Effector CD8-positive, alpha-beta T cell (primary cell): Measurements from ENCODE around the gene SPOCK3.
"Not testable (repeated sequence)": the region's sequence is repeated elsewhere in the genome, so short reads cannot be mapped to it uniquely, and the experiment has no call there.

ENCODE experiments used
- DNase-seq: peaks from one replicate; lab custom pipeline; 2025; lab: John Stamatoyannopoulos, UW
- total RNA-seq, 4 experiments: gene quantifications; one replicate each; lab custom pipeline; 2026; lab: John Stamatoyannopoulos, UW

The SPOCK3 gene
- 0 to 0.54 (median 0) reads per million in 4 experiments for total RNA-seq

- DNase-seq, result no peak
Measured at GRCh38 chr4:167234316-167234881, at the start of gene SPOCK3. TSS of gene SPOCK3 (minus strand) at chr4:167234494.

- DNase-seq, result no peak
Measured at GRCh38 chr4:167282171-167282864, 48.0 kb upstream of the SPOCK3 start.

GRCh38 chr4:167281545-167281944 lies 47.3 kb upstream of the SPOCK3 start:
- DNase-seq, result not testable (repeated sequence)

GRCh38 chr4:167274351-167274750 lies 40.1 kb upstream of the SPOCK3 start:
- DNase-seq, result no peak

- DNase-seq, result no peak
Measured at GRCh38 chr4:167265231-167265630, 30.9 kb upstream of the SPOCK3 start.

GRCh38 chr4:167248271-167248670 lies 14.0 kb upstream of the SPOCK3 start:
- no peak for DNase-seq

- DNase-seq, result no peak
Measured at GRCh38 chr4:167239627-167240026, 5.3 kb upstream of the SPOCK3 start.

GRCh38 chr4:167238226-167238625 lies 3.9 kb upstream of the SPOCK3 start:
- no peak for DNase-seq

- DNase-seq, result no peak
Measured at GRCh38 chr4:167233685-167234315, 494 bp downstream of the SPOCK3 start.

- no peak for DNase-seq
Measured at GRCh38 chr4:167232805-167233684, 1.2 kb downstream of the SPOCK3 start.

- no peak for DNase-seq
Measured at GRCh38 chr4:167230744-167231143, 3.5 kb downstream of the SPOCK3 start.

GRCh38 chr4:167222099-167222498 lies 12.2 kb downstream of the SPOCK3 start:
- no peak for DNase-seq

GRCh38 chr4:167221084-167221483 lies 13.2 kb downstream of the SPOCK3 start:
- DNase-seq, result no peak

GRCh38 chr4:167218022-167218608 lies 16.2 kb downstream of the SPOCK3 start:
- no peak for DNase-seq

- DNase-seq, result no peak
Measured at GRCh38 chr4:167216783-167217182, 17.5 kb downstream of the SPOCK3 start.

- DNase-seq, result no peak
Measured at GRCh38 chr4:167210166-167210565, 24.1 kb downstream of the SPOCK3 start.

- DNase-seq, result no peak
Measured at GRCh38 chr4:167196344-167197012, 37.8 kb downstream of the SPOCK3 start.

GRCh38 chr4:167190379-167190778 lies 43.9 kb downstream of the SPOCK3 start:
- DNase-seq, result no peak

GRCh38 chr4:167185465-167185864 lies 48.8 kb downstream of the SPOCK3 start:
- DNase-seq, result no peak

GRCh38 chr4:167183036-167183435 lies 51.3 kb downstream of the SPOCK3 start:
- DNase-seq, result no peak

- DNase-seq, result no peak
Measured at GRCh38 chr4:167177925-167178324, 56.4 kb downstream of the SPOCK3 start.
